ENCODE measurements around the gene USP4.
"Not testable (repeated sequence)": the region's sequence is repeated elsewhere in the genome, so short reads cannot be mapped to it uniquely, and the experiment has no call there.

Gene USP4

DNA sequence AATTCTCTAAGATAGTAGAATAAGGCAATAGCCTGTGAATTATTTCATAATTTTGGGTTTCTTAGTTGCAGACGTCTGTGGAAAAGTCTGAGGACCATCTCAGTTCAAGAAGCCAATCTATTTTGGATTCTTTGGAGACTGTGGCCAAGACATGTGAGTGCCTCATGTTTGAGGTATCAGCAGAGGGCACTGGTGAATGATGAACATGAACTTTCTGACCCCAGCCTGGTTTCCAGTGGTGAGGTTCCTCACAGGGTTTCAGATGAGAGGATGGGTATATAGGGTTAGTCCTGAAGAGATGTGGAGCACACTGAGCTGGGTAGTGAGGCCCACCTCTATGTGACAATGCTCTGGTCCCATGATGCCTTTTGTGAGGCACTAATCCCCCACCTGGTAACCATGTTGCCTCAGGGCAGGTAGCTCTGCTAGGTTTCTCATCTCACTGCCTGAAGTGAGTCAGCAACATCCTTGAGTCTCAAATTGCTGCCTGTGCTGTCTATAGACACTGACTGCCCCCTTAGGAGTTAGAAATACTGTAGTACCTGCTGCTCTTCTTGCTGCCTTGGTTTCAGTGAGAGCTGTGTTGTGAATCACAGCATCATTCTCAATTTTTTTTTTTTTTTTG, 95.2 kb downstream of the USP4 start:
- DNase-seq = peak; percentile 0

DNA sequence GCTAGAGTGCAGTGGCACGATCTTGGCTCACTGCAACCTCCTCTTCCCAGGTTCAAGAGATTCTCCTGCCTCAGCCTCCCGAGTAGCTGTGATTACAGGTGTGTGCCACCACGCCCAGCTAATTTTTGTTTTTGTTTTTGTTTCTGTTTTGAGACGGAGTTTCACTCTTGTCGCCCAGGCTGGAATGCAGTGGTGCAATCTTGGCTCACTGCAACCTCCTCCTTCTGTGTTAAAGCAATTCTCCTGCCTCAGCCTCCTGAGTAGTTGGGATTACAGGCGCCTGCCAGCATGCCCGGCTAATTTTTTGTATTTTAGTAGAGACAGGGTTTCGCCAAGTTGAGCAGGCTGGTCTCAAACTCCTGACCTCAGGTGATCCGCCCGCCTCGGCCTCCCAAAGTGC, 99.8 kb downstream of the USP4 start:
- not testable (repeated sequence) for DNase-seq

DNA sequence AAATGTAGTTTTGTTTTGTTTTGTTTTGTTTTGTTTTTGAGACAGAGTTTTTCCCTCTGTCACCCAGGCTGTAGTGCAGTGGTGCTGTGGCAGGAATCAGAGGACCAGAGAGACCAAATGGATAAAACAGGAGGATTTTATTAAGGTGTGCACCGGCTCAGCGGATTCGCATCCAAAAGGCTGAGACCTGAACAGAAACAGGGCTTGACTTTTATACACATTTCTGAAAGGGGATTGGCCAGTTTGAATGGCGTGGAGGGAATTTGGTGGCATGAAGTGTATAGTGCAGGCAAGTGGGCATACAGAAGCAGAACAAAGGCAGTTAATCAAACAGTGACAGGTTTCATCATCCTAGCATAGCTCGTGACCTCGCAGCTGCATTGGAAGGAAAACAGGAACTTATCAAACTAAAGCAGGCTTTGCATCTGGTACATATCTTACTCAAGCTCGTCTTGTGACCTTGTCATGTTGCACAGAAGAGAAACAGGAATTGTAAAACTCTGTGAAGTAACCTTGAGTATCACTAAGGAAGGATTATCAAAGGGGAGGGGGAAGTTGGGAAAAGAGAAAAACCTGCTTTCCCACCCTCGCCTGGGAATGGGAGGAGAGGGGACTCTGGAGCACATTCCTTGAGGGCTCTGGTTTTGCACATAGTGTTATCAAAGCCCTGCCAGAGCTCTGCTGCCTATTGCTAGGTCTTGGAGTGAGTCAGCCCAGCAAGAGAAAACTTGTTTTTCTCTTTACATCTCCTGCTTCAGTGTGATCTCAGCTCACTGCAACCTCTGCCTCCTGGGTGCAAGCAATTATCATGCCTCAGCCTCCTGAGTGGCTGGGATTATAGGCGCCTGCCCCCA, 101.4 kb downstream of the USP4 start:
- no peak for DNase-seq

- no peak for DNase-seq
Measured at GRCh38 chr3:49237344-49237743, 102.5 kb downstream of the USP4 start.

- no peak for DNase-seq
Measured at GRCh38 chr3:49236226-49236625, 103.6 kb downstream of the USP4 start.

GRCh38 chr3:49228817-49229216, 111.0 kb downstream of the USP4 start:
- not testable (repeated sequence) for DNase-seq
